Prostate gland (tissue), 2 donors: ENCODE data around the gene RRP1. TPM values are rescaled to one million over a fixed set of nuclear protein-coding genes. Genes with fewer than 3 reads are reported as not detected.
"Not testable (repeated sequence)": the region's sequence is repeated elsewhere in the genome, so short reads cannot be mapped to it uniquely, and the experiment has no call there.

Experiments used
- DNase-seq: peaks from one replicate; pipeline ENCODE4 v3.0.0-alpha.2; 2019; ENCODE audit warnings: low spot score
- H3K27ac ChIP-seq, 2 donors: fragments of 200-600 bp; sonication (generic); 2 replicates each; pipeline ENCODE4 v1.5.1; 2017 to 2019
- H3K27me3 ChIP-seq: fragments of 200-600 bp; sonication (generic); replicated peaks from 2 replicates; pipeline ENCODE4 v1.5.1; 2019; ENCODE audit not compliant: insufficient read depth
- H3K36me3 ChIP-seq, 2 donors: fragments of 200-600 bp; sonication (generic); 1 replicate in 1 of 2; 2 replicates in 1 of 2; pipeline versions ENCODE4 v1.5.1 to v1.8.1; 2017 to 2019
- H3K4me1 ChIP-seq: fragments of 200-600 bp; sonication (generic); replicated peaks from 2 replicates; pipeline ENCODE4 v1.5.1; 2019
- H3K4me3 ChIP-seq, 2 donors: fragments of 200-600 bp; sonication (generic); 2 replicates each; pipeline ENCODE4 v1.5.1; 2017 to 2019
- H3K9me3 ChIP-seq: fragments of 200-600 bp; sonication (generic); 2 replicates; pipeline ENCODE4 v1.5.1; 2017
- CTCF ChIP-seq, 4 experiments: fragments of 200-600 bp in 2 of 4; fragments of 450-650 bp in 2 of 4; sonication (generic) in 2 of 4; IDR thresholded peaks; 1 replicate in 3 of 4; 2 replicates in 1 of 4; pipeline ENCODE4 v1.5.1; 2016 to 2019; ENCODE audit warnings: antibody characterized with exemption in 4 of 4, mild to moderate bottlenecking in 2 of 4, moderate library complexity in 2 of 4
- POLR2A ChIP-seq: fragments of 450-650 bp; IDR thresholded peaks from one replicate; pipeline ENCODE4 v1.6.1; 2016; ENCODE audit warnings: antibody characterized with exemption, mild to moderate bottlenecking
- POLR2AphosphoS5 ChIP-seq: sonication (generic); formaldehyde crosslinking; IDR thresholded peaks from one replicate; pipeline ENCODE4 v1.6.1; 2017; ENCODE audit warnings: antibody characterized with exemption
- WGBS: methylation state at CpG from one replicate; pipeline ENCODE4 v1.1.5; 2018; 5-methylcytosine and 5-hydroxymethylcytosine counted together
- intact Hi-C: fragments of 100-400 bp; cut with DNase I; formaldehyde crosslinking; loops from one replicate; pipeline ENCODE4 v1.14.2; 2022
- total RNA-seq, 2 donors: library from RNA; depleted of rRNA; stranded (reverse); fragments of >200 nt; gene quantifications; one replicate each; pipeline ENCODE4 v1.1.0, GENCODE V29; 2016

RRP1 gene
- total RNA-seq, 2 donors from 2014 or later, result 29.4 to 37.5 TPM

DNA sequence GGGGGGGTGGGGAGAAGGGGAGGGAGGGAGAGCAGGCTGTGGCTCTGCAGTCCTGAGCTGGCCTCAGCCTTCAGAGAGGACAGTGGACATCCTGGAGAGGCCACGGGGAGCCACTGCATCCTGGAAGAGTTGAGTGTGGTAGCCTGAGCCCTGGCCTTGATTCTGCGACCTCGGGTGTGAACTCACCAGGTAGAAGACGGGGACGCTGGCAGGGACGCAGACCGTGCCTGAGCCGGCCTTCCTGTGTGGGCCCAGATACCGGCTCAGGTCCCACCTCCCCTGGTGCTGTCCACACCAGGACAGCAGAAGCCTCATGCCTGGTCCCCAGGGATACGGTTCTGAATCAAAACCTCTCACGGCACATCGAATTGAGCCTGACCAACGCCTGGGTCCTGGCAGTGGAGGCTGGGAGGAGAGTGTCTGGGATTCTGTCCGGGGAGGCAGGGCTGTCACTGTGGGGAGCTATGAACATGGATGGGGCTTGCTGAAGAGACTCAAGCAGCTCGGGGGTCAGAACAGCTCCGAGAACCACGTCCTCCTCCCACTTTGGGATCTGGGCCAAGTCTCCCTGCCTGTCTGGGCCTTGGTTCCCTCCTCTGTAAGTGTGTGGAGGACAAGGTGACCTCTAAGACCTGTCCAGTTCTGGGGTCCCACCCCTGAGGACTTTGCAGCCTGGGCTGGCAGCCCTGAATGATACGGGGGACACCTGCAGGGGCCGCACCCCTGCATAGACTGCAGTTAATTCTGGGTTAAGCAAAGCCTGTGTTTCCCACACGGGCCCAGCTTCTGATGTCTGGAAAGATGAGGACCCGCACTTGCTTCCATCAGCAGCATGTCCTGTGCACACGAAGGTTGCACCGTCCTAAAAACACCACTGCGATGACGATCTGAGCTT lies 30.4 kb downstream of the RRP1 start:
- Histone ChIP-seq H3K27ac (no peak overlapping the region), H3K9me3 (no peaks in the 10 kb centered on the region), H3K27me3 (no peaks in the 10 kb centered on the region), H3K4me3 (no peak overlapping the region), H3K36me3 (no peaks in the 10 kb centered on the region), H3K4me1 (no peaks in the 10 kb centered on the region)
- WGBS, result 92% methylated on average over 25 of the region's 25 CpGs
- intact Hi-C loops, result loop anchor here (10.0 kb wide), 1 partner anchor 115 kb away; no protein-coding TSS in a partner anchor
- no peak for TF ChIP-seq CTCF (IDR thresholded peaks at IDR 0.05)
- DNase-seq, result no peak

GRCh38 chr21:43820466-43820865 lies 31.1 kb downstream of the RRP1 start:
- intact Hi-C loops, result no loop called here
- Histone ChIP-seq H3K27ac (no peak overlapping the region), H3K27me3 (no peaks in the 10 kb centered on the region), H3K36me3 (no peaks in the 10 kb centered on the region), H3K4me1 (no peaks in the 10 kb centered on the region), H3K9me3 (no peaks in the 10 kb centered on the region), H3K4me3 (no peak overlapping the region)
- WGBS, result 94% methylated on average over 11 of the region's 11 CpGs
- DNase-seq, result no peak
- TF ChIP-seq POLR2A (no peak), POLR2AphosphoS5 (no peak), CTCF (IDR thresholded peaks at IDR 0.05) (no peak)

- H3K4me1 ChIP-seq, H3K4me3 ChIP-seq, H3K36me3 ChIP-seq, H3K27me3 ChIP-seq, intact Hi-C loops, H3K9me3 ChIP-seq, DNase-seq, H3K27ac ChIP-seq: not testable (repeated sequence)
- 90% methylated on average over 25 of the region's 25 CpGs for WGBS
Measured at GRCh38 chr21:43822166-43822565, 32.8 kb downstream of the RRP1 start.

DNA sequence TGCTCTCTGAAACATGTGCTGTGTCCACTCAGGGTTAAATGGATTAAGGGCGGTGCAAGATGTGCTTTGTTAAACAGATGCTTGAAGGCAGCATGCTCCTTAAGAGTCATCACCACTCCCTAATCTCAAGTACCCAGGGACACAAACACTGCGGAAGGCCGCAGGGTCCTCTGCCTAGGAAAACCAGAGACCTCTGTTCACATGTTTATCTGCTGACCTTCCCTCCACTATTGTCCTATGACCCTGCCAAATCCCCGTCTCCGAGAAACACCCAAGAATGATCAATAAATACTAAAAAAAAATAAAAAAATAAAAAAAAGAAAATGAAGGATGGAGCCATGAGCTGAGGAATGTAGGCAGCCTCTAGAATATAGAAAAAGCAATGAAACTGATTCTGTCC lies 33.4 kb downstream of the RRP1 start:
- H3K4me3 ChIP-seq, H3K4me1 ChIP-seq, intact Hi-C loops, DNase-seq, H3K9me3 ChIP-seq, H3K27ac ChIP-seq, H3K36me3 ChIP-seq, H3K27me3 ChIP-seq: not testable (repeated sequence)
- 92% methylated on average over 5 of the region's 5 CpGs for whole genome bisulfite sequencing

DNA sequence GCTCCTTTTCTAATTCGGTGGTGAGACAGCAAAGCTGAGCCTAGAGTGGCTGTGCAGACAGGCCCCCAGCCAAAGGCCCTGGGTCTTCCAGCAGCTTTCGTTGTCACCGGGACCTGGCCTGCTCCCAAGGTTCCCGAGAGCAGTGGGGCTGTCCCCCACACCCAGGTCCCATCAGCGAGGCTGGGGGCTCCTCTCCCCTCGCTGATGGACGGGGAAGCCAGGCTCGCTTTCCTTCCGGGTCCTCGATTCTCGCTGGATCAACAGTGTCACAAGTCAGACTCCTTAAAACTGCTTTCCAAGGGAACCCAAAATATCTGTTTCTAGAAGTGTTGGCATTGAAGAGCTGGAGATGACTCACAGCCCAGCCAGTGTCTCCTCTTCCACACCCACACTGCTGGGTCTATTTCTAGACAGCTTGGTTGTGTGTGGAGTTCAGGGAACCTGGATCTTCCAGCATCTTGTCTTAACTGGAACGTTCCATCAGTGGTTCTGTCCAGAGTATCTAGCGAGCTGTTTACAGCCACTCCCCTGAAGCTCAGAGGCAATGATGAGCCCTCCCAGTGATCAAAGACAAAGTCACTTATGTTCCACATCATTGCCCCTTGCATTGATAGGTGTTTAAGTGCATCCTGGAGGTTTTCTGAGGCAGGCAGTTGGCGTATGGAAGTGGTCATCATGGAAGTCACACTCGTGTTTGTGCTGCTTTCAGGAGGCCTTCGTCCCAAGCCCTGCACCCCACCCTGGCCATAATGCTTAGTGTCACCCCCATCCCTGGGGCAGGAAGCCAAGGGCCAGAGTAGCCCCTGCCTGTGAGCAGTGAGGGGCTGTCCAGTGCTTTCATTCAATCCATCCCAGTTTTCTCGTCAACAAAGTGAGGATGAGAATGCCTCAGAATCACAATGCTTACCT lies 35.2 kb downstream of the RRP1 start:
- no peak overlapping the region for H3K27ac ChIP-seq
- TF ChIP-seq POLR2AphosphoS5, result no peak
- no peaks in the 10 kb centered on the region for H3K4me1 ChIP-seq
- no peaks in the 10 kb centered on the region for H3K9me3 ChIP-seq
- H3K36me3 ChIP-seq, result no peaks in the 10 kb centered on the region
- intact Hi-C loops, result no loop called here
- H3K27me3 ChIP-seq, result no peaks in the 10 kb centered on the region
- WGBS, result 76% methylated on average over 17 of the region's 17 CpGs
- H3K4me3 ChIP-seq, result no peak overlapping the region
- DNase-seq, result no peak

DNA sequence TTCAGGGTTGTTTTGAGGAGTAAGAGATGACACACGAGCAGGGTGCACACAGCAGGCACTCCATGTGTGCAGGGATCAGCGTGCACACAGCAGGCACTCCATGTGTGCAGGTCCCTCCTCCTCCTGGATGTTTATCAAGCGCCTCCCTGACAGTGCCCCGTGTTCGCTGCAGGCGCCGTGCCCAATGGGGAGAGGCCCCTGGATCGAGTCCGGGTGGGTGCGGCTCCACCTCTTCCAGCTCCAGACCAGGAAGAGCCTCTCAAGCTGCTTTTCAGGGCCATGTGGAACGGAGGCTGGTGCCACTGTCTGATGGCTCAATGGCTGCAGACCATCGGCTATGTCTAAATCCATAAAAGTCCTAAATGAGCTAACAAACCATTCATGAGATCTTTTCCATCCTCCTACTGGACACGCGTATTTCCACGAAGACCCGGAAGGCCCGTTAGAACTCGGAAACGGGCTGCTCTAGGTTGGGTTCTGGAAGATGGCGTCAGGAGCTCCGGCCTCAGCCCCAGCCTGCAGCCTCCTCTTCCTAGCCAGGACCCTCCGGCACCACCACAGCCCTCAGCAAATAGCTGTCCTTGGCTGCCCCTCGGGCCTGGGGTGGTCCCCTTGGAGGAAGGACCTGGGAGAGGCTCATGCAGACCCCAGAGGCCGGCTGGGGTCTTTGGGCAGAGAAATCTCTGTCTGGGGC lies 36.0 kb downstream of the RRP1 start:
- TF ChIP-seq CTCF (IDR thresholded peaks at IDR 0.05) (no peak), POLR2A (no peak), POLR2AphosphoS5 (no peak)
- no peaks in the 10 kb centered on the region for H3K4me1 ChIP-seq
- intact Hi-C loops, result no loop called here
- 85% methylated on average over 23 of the region's 24 CpGs for WGBS
- no peak overlapping the region for H3K4me3 ChIP-seq
- DNase-seq, result no peak
- H3K27me3 ChIP-seq, result no peaks in the 10 kb centered on the region
- H3K9me3 ChIP-seq, result no peaks in the 10 kb centered on the region
- no peak overlapping the region for H3K27ac ChIP-seq
- no peaks in the 10 kb centered on the region for H3K36me3 ChIP-seq
